GM21447 (cell line): ENCODE results near the gene MSL1.

ENCODE experiments used
- ATAC-seq: cut with Tn5 transposase; IDR thresholded peaks from one replicate; pipeline ENCODE4 v1.9.1; 2021; ENCODE audit not compliant: unreplicated experiment

Gene MSL1

GRCh38 chr17:40091691-40092397 lies 29.9 kb upstream of the MSL1 start:
- no peak for ATAC-seq

GRCh38 chr17:40092581-40092980 lies 29.2 kb upstream of the MSL1 start:
- no peak for ATAC-seq

GRCh38 chr17:40093005-40093579 lies 28.7 kb upstream of the MSL1 start:
- no peak for ATAC-seq

- ATAC-seq, result no peak
Measured at GRCh38 chr17:40093580-40094201, 28.1 kb upstream of the MSL1 start.

GRCh38 chr17:40094874-40095273 lies 26.9 kb upstream of the MSL1 start:
- no peak for ATAC-seq

GRCh38 chr17:40095351-40095943 lies 26.3 kb upstream of the MSL1 start:
- no peak for ATAC-seq

- ATAC-seq, result peak; percentile 46
Measured at GRCh38 chr17:40095944-40096791, 25.6 kb upstream of the MSL1 start.

GRCh38 chr17:40097087-40097486 lies 24.7 kb upstream of the MSL1 start:
- ATAC-seq, result no peak

GRCh38 chr17:40097931-40098845 lies 23.6 kb upstream of the MSL1 start:
- ATAC-seq, result no peak

- peak; percentile 50 for ATAC-seq
Measured at GRCh38 chr17:40098846-40099618, 22.7 kb upstream of the MSL1 start.

GRCh38 chr17:40099619-40100418 lies 22.0 kb upstream of the MSL1 start:
- ATAC-seq, result no peak

GRCh38 chr17:40100419-40100668 lies 21.4 kb upstream of the MSL1 start, which contains the start of gene NR1D1:
Gene NR1D1 (minus strand): TSS chr17:40100589. CDS start chr17:40100094, 495 bp downstream.
- no peak for ATAC-seq

GRCh38 chr17:40100669-40101366 lies 21.0 kb upstream of the MSL1 start:
- ATAC-seq, result no peak

GRCh38 chr17:40101367-40102210 lies 20.2 kb upstream of the MSL1 start:
- no peak for ATAC-seq

GRCh38 chr17:40103071-40103661 lies 18.6 kb upstream of the MSL1 start:
- ATAC-seq, result no peak

- ATAC-seq, result no peak
Measured at GRCh38 chr17:40103688-40104087, 18.1 kb upstream of the MSL1 start.
